Sciatic nerve (tissue), 2 donors: ENCODE results near the gene DNAH5. TPM values are rescaled to one million over a fixed set of nuclear protein-coding genes. Genes with fewer than 3 reads are reported as not detected.
"Not testable (repeated sequence)": the region's sequence is repeated elsewhere in the genome, so short reads cannot be mapped to it uniquely, and the experiment has no call there.

Experiments
- ATAC-seq: fragments of 200-7000 bp; cut with Tn5 transposase; one replicate; pipeline ENCODE4 v1.9.1; 2020; ENCODE audit warnings: mild to moderate bottlenecking, moderate library complexity
- DNase-seq: peaks from one replicate; pipeline ENCODE4 v3.0.0-alpha.2; 2020; ENCODE audit warnings: low spot score
- intact Hi-C: fragments of 100-400 bp; cut with DNase I; formaldehyde crosslinking; loops from one replicate; pipeline ENCODE4 v1.14.2; 2022
- total RNA-seq: library from RNA; stranded (reverse); fragmentation: NEBNext Ultra II Directional; extraction: Animal tissue kit (Norgen Biotek cat#: 25700); gene quantifications from one replicate; pipeline ENCODE4 v1.2.1, GENCODE V29; 2021
- donor health status: DM: no; HTN: no; CAD: no.
- donor health status: DM: no; HTN: no; CAD: no.

Gene DNAH5, protein sequence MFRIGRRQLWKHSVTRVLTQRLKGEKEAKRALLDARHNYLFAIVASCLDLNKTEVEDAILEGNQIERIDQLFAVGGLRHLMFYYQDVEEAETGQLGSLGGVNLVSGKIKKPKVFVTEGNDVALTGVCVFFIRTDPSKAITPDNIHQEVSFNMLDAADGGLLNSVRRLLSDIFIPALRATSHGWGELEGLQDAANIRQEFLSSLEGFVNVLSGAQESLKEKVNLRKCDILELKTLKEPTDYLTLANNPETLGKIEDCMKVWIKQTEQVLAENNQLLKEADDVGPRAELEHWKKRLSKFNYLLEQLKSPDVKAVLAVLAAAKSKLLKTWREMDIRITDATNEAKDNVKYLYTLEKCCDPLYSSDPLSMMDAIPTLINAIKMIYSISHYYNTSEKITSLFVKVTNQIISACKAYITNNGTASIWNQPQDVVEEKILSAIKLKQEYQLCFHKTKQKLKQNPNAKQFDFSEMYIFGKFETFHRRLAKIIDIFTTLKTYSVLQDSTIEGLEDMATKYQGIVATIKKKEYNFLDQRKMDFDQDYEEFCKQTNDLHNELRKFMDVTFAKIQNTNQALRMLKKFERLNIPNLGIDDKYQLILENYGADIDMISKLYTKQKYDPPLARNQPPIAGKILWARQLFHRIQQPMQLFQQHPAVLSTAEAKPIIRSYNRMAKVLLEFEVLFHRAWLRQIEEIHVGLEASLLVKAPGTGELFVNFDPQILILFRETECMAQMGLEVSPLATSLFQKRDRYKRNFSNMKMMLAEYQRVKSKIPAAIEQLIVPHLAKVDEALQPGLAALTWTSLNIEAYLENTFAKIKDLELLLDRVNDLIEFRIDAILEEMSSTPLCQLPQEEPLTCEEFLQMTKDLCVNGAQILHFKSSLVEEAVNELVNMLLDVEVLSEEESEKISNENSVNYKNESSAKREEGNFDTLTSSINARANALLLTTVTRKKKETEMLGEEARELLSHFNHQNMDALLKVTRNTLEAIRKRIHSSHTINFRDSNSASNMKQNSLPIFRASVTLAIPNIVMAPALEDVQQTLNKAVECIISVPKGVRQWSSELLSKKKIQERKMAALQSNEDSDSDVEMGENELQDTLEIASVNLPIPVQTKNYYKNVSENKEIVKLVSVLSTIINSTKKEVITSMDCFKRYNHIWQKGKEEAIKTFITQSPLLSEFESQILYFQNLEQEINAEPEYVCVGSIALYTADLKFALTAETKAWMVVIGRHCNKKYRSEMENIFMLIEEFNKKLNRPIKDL (N-terminal part only)
- 0.58 TPM for total RNA-seq

DNA sequence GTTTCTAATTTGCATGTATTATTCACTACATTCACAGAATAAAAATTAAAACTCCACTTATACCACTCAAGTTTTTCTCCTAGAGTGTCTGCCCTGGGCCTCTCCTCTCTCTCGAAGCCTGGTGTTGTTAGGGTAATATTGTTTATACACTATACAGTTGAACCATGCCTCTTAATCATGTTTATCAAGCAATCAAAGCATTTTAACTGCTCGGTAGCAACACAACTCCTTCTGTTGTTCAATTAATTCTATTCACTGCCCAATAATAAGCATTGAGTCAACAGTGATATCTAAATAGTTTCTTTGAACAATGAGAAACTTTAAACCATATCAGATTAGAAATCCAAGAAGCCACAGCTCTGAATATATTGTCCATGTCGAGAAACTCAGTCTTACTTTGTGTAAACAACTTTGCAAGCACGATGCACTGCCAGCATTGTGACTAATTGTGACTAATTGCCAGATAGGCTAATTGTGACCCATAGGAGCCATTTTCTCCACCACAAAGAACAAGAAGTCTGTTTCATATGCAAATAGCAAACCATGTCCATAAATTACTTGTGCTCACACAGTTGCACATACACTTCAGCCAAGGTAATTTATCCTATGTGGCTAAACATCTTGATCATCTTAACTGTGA is at the start of gene DNAH5:
Gene DNAH5 (minus strand): TSS at position 129 of the 640 bp plus-strand sequence. CDS start 250 bp downstream, outside the sequence.
- DNase-seq: no peak
- intact Hi-C loops: no loop called here
- no peak for ATAC-seq

DNA sequence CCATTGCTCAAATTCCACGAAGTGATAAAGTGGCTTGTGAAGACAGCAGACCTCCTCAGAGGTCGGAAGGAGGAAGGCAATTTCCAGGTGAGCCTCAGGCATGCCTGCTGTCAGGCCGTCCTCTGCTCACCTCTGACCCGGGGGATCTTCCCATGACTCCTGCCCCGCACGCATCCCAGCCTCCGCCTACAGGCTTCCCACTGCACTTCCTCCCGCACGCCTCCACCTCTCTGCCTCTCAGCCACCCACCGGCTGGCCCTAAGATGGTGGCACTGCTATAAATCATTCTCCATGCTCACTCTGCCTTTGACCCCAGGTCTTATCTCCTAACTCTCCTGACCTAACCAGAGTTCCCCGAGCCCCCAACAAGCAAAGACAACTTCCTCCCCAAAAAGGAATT is 49.4 kb upstream of the DNAH5 start:
- DNase-seq (no peak), ATAC-seq (no peak)
- intact Hi-C loops: no loop called here

DNA sequence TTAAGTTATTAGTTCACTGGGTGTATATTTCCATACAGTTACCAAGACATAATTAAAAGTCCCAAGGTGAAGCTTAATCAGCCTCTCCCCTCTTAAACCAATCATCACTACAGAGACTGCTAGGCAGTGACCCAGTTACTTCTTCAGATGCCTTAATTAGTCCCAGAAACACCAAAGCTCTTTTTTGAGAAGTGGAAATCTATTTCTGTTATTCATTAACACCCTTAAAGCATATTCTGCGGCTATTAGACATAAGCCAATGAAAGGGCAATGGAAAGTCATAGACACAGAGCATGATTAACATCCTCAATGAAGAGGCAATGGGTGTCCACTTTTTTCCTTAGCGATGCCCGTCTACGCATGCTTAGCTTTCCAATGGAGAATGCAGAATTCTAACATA is 48.3 kb upstream of the DNAH5 start:
- no peak for ATAC-seq
- DNase-seq: no peak
- intact Hi-C loops: no loop called here

DNA sequence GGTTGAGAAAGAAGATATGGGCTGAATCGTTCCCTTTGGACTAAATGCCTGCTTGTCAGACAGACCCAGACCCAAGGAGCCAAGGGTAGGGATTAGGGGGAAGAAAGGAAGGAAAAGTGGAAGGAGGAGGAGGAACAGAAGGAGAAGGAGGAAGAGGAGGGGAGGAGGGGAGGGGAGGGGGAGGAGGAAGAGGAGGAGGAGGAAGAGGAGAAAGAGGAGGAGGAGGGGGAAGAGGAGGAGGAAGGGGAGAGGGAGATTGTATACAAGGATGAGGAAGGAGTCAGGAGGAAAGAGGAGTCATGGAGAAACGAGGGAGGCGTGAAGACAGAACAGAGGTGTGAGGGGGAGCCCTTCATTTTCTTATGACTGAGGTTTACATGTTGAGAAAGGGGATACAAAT is 46.9 kb upstream of the DNAH5 start:
- ATAC-seq (no peak), DNase-seq (no peak)
- intact Hi-C loops: no loop called here

DNA sequence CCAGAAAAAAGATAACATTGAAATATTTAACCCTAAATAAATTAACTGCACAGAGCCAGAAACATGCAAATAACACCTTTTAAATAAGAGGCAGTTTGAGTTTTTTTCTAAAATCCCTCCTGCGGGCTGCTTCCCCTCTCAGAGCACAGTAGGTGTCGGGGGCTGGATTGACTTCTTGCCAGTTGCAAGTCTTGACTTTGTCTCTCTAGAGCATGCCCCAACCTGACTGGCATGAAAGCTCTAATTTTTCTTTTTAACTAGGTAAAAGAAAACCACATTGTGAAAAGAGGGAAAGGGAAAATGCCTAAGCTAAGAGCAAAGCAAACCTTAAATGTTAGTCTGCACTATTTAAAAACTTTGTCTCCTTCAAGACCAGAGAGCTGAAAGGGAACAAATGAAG is 46.4 kb upstream of the DNAH5 start:
- ATAC-seq (no peak), DNase-seq (no peak)
- intact Hi-C loops: no loop called here

DNA sequence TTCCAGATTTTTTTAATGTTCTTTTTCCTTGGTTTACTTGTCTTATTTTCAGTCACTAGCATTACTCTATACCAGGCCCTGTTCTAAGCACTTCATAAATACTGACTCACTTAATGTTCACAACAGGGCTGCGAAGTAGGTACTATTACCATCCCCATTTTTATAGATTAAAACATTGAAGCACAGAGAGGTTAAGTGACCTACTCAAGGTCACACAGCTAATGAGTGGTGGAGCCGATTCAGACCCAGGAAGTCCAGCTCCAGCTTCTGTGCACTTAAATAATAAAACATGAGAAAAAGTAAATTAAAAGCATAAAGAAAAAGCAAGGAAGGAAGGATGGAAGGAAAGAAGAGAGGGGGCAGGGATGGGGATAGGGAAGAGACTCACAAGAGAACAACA is 45.3 kb upstream of the DNAH5 start:
- DNase-seq: no peak
- no peak for ATAC-seq
- intact Hi-C loops: no loop called here

DNA sequence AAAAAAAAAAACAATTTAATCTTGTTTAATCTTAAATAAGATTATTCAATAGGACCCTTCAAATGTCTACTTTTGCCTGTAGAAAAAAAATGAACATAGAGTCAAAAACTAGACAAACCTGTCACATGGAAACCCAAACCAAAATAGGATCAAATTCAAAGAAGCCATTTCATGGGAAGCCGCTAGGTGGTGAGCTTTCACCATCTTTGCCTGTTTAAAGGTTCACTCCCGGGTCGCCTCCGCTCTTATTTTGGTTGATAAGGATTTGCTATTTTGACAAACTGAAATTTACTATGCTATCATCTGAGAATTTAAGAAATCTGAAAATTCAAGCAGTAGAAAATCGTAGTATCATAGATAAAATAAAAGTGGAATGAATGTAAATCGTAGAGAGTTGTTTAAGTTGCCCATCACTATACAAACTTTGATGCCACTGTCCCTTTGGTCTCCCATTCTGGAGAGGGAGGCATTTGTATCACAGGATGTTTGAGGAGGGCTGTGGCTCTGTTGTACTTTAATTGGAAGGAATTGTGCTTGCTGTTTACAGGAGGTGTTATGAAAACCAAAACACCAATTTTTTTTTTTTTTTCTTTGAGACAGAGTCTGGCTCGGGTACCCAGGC is 43.5 kb upstream of the DNAH5 start:
- intact Hi-C loops: no loop called here
- no peak for DNase-seq
- ATAC-seq: peak; percentile 65

DNA sequence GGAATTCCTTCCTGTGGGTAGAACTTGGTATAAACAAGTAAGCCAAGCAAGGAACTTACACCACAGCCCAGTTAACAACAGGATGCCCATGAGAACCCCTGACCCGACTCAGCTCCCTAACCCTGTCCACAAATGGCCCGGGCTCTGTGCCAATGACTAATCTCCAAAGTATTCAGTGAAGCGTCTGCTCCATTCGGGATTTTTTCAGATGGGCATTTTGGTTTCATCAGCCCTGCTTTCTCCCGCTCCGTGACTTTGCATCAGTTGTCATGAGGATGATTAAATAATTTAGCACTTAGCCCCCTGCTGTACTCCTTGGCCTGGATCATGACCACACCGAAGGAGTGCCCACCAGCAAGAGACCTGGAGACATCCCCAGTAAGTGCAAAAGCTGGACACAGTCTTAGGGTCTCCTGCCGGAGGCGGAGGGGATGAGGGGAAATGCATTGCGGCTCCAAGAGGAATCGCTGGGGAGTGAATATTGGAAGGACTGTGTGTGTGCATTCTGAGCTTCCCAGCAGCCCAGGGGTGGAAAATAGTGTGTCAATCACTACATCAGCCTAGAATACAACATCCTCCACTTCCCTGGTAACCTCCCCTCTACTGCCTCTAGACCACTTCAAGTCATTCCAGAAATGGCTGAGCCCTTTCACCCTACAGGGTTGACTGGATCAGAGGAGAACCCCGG is 41.4 kb upstream of the DNAH5 start:
- DNase-seq (no peak), ATAC-seq (no peak)
- intact Hi-C loops: no loop called here

DNA sequence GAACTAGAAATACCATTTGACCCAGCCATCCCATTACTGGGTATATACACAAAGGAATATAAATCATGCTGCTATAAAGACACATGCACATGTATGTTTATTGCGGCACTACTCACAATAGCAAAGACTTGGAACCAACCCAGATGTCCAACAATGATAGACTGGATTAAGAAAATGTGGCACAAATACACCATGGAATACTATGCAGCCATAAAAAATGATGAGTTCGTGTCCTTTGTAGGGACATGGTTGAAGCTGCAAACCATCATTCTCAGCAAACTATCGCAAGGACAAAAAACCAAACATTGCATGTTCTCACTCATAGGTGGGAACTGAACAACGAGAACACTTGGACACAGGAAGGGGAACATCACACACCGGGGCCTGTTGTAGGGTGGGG is 40.4 kb upstream of the DNAH5 start:
- intact Hi-C loops, DNase-seq, ATAC-seq: not testable (repeated sequence)

DNA sequence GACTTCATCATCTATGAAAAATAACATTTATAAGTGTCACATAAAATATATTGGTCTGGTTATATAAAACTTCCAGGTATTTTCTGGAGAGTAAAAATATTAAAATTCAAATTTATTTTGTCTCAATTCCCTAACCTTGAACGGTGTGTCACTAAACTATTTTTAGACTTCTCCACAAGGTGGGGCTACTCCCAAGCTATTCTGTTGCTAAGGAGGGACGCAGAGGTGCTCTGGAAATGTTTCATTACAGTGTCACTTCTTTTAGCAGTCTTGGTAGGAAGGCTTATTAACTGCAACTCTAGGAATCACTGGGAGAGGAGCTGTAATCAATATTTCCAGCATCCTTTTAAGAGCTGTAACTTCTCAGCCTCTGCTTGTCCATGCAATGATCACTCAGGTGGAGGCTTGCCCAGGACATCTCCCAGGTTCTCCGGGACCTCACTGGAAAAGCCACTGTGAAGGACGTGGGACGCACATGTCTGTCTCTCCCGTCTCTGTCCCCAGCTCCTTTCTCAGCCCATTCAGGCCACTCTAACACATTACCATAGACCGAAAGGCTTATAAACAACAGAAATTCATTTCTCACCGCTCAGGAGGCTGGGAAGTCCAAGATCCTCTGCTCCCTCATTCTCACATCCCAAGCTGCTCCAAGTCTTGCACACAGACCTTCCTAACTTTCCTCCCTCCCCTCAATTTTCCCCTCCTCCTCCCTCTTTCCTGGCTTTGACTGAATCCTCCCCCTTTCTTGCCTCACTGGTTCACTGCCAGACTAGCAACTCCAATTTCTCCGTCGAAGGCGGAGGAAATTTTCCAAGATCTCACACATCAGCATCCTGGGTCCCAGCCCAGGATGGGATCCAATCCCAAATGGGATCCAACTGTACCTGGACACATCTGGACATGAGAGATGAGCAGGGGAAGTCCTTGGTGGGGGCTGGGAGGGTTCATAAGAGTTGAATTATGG is 32.7 kb upstream of the DNAH5 start:
- ATAC-seq (no peak), DNase-seq (no peak)
- intact Hi-C loops: no loop called here

DNA sequence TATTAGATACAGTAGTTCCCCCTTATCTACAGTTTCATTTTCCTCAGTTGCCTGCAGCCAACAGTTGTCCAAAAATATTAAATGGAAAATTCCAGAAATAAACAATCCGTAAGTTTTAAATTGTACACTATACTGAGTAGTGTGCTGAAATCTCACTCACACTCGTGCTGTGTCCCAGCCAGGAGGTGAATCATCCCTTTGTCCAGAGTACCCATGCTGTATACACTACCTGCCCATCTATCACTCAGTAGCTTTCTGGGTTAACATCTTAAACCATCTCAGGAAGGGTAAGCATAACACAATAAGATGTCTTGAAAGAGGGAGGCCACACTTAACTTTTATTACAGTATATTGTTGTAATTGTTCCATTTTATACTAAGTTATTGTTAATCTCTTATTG is 31.7 kb upstream of the DNAH5 start:
- ATAC-seq (no peak), DNase-seq (no peak)
- intact Hi-C loops: no loop called here

DNA sequence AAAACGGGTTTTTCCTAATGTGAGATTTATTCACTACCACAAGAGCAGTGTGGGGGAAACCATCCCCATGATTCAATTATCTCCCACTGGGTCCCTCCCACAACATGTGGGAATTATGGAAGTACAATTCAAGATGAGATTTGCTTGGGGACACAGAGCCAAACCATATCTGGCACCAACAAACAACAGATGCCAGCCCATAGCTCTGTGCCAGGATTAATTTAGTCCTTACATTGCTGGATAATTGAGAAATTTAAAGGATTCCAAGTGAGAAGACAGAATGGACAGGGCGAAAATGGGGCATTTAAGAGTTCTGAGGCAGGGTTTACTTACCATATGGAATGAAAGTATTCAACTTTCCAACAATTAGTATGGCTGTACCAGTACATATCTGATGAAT is 30.8 kb upstream of the DNAH5 start:
- DNase-seq (no peak), ATAC-seq (no peak)
- intact Hi-C loops: no loop called here

DNA sequence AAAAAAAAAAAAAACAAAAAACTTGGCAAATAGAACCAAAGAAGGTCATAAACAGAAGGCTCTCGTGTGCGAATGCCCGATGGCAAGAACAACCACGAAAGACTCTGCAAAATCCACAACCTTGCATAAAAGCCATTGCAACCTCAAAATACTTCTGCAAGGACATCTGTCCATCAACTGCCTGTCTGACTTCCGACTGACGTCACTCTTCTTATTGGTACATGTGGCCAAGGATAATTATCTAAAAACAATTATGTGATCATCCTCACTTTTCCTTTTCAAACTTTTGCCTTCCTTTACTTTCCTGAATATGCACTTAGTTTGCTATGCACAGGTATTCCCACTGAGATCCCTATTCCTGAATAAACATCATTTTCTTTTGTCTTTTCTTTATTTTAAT is 29.2 kb upstream of the DNAH5 start:
- DNase-seq (no peak), ATAC-seq (no peak)
- intact Hi-C loops: no loop called here

DNA sequence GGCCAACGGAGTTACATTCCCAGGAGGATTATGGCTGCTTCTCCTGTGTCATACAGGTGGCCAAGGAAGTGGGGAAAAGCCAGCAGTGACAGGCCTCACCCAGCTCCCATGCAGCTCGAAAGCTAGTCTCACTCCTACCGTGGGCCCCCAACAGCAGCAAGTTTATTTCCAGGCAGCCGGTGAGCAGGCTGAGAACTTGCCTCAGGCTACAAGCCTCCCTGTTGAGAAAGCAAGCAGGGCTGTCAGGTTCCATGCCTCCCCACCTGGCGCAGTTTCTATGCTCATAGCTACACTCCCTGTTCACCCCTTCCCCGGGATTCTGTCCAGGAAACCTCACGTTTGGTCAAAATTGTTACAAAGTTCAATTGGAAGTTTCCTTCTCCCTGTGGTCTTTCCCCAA is 27.5 kb upstream of the DNAH5 start:
- intact Hi-C loops: no loop called here
- ATAC-seq (no peak), DNase-seq (no peak)

DNA sequence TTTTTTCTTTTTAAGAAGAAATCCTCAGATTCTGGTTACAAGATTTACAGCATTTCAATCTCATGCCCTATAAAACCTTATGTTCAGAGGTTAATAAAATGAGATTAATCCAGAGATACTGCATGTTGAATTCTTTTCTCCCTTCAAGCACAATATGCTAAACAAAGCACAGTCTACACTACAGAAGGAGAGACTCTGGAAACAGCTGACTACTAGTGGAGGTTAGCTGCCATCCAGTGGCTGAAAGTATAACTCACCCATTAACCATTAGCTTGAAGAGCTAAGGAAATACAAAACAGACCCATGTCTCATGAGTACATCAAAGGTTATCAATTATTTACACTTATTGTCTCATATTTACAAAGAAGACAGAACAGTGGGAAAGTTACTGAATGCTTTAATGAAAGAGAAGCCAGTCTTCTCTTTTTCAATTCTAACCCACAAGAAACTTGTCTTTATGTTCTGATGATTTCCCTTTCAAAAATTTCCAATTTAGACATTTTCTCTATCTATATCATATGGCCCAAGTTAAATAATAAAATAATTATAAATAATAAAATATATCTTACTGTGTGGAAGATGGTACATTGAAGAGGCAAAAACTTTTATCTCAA is 12.7 kb upstream of the DNAH5 start:
- intact Hi-C loops: no loop called here
- DNase-seq (no peak), ATAC-seq (peak; percentile 55)

DNA sequence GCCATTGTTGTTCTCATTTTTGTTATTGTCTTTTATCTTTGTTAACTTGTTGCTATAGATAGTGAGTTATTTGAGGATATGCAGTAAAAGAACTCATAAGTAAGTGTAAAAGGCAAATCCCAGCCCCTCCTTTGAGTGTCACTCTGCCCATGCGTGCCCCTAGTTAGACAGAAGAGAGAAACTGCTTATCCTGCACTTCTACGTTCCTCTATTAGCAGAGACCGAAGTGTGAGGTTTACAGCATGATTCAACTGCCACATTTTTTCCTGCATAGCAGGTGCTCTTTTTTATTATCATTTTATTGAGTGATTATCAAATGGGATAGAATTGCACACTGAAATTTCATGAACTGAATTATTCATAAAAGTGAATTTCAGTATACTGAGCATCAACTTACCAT is 12.0 kb upstream of the DNAH5 start:
- DNase-seq: no peak
- intact Hi-C loops: no loop called here
- ATAC-seq: no peak

DNA sequence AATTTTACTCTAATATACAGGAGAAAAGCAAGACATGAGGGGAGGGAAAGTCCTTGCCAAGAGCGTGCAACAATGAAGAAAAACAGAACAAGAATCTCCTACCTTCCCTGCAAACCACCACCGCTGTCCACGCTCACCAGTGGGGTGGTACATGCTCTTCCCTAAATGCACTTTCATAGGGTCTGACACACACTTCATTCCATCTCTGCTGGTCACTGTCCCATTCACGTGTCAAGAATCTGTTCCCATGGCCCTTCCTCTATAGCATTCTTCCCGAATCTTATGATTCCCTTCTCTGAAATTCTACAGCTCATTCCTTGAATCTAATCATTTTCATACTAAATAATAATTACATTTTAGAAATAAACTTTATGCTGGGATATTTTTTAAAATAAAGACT is 11.4 kb upstream of the DNAH5 start:
- no peak for ATAC-seq
- no peak for DNase-seq
- intact Hi-C loops: no loop called here
